Keratinocyte (primary cell): Measurements from ENCODE around the gene MFSD6. TPM values are rescaled to one million over a fixed set of nuclear protein-coding genes. Genes with fewer than 3 reads are reported as not detected.

Source experiments
- DNase-seq: peaks from one replicate; pipeline ENCODE4 v3.0.0-alpha.2; 2011; ENCODE audit warnings: low read depth, missing footprints, low spot score
- FAIRE-seq: peaks from 2 replicates; lab custom pipeline; 2011; peaks lifted over from hg19 to GRCh38; lab: Jason Lieb, UNC
- H2AFZ ChIP-seq: 2 replicates; pipeline ENCODE4 v1.6.0; 2012; ENCODE audit warnings: low read length, control low read depth, inconsistent platforms; ENCODE audit not compliant: control insufficient read depth
- H3K27ac ChIP-seq: 2 replicates; pipeline ENCODE4 v1.5.1; 2011; ENCODE audit warnings: low read length; ENCODE audit not compliant: control insufficient read depth, insufficient read depth
- H3K27me3 ChIP-seq: 3 replicates; pipeline ENCODE4 v1.6.0; 2011; ENCODE audit warnings: low read length; ENCODE audit not compliant: control insufficient read depth, insufficient read depth; ENCODE audit errors: extremely low read depth
- H3K36me3 ChIP-seq, 2 experiments: 2 replicates in 1 of 2; 3 replicates in 1 of 2; pipeline ENCODE4 v1.5.1; 2011; ENCODE audit warnings: low read length in 2 of 2, mild to moderate bottlenecking in 1 of 2; ENCODE audit not compliant: control insufficient read depth in 2 of 2, insufficient read depth in 2 of 2; ENCODE audit errors: extremely low read depth in 1 of 2
- H3K4me1 ChIP-seq: 3 replicates; pipeline ENCODE4 v1.5.1; 2011; ENCODE audit warnings: low read length; ENCODE audit not compliant: control insufficient read depth, insufficient read depth; ENCODE audit errors: extremely low read depth
- H3K4me2 ChIP-seq: 3 replicates; pipeline ENCODE4 v1.6.0; 2011; ENCODE audit warnings: low read depth, low read length; ENCODE audit not compliant: control insufficient read depth, insufficient read depth; ENCODE audit errors: extremely low read depth
- H3K4me3 ChIP-seq, 3 experiments: fragments of 200-600 bp in 1 of 3; sonication (generic) in 1 of 3; 2 replicates in 2 of 3; 3 replicates in 1 of 3; pipeline ENCODE4 v1.5.1; 2011 to 2016; ENCODE audit warnings: low read length in 3 of 3, mild to moderate bottlenecking in 3 of 3, control low read depth in 2 of 3, inconsistent platforms in 1 of 3, low read depth in 1 of 3, mixed read lengths in 1 of 3, mixed run types in 1 of 3, moderate library complexity in 1 of 3; ENCODE audit not compliant: control insufficient read depth in 2 of 3, insufficient read depth in 2 of 3; ENCODE audit errors: extremely low read depth in 1 of 3
- H3K79me2 ChIP-seq: 2 replicates; pipeline ENCODE4 v1.6.0; 2012; ENCODE audit warnings: low read length; ENCODE audit not compliant: control insufficient read depth, insufficient read depth
- H3K9ac ChIP-seq: 3 replicates; pipeline ENCODE4 v1.6.0; 2011; ENCODE audit warnings: low read length; ENCODE audit not compliant: control insufficient read depth, insufficient read depth; ENCODE audit errors: extremely low read depth
- H3K9me1 ChIP-seq: 3 replicates; pipeline ENCODE4 v1.6.0; 2011; ENCODE audit warnings: low read length; ENCODE audit not compliant: control insufficient read depth, insufficient read depth; ENCODE audit errors: extremely low read depth
- H3K9me3 ChIP-seq: 2 replicates; pipeline ENCODE4 v1.5.1; 2012; ENCODE audit warnings: low read depth, low read length; ENCODE audit not compliant: control insufficient read depth
- H4K20me1 ChIP-seq: 3 replicates; pipeline ENCODE4 v1.6.0; 2011; ENCODE audit warnings: low read length; ENCODE audit not compliant: control insufficient read depth, insufficient read depth; ENCODE audit errors: extremely low read depth
- CTCF ChIP-seq, 3 experiments: IDR thresholded peaks in 1 of 3; conservative IDR thresholded peaks in 1 of 3; optimal IDR thresholded peaks in 1 of 3; 2 replicates in 2 of 3; 3 replicates in 1 of 3; pipeline versions ENCODE3 to v1.5.1; 2011; ENCODE audit warnings: low read length in 3 of 3, mild to moderate bottlenecking in 3 of 3, moderate library complexity in 2 of 3, control low read depth in 1 of 3, inconsistent platforms in 1 of 3; ENCODE audit not compliant: insufficient read depth in 2 of 3; ENCODE audit errors: extremely low read depth in 1 of 3
- EZH2 ChIP-seq: IDR thresholded peaks from one replicate; pipeline ENCODE4 v1.6.1; 2012; ENCODE audit warnings: inconsistent platforms, mild to moderate bottlenecking, low read length, moderate library complexity
- dilution Hi-C: fragments of 300-500 bp; cut with MboI; formaldehyde crosslinking; loops from one replicate; pipeline ENCODE4 v1.7.0; 2020; ENCODE audit warnings: low sequenced_read_pairs; ENCODE audit not compliant: extremely low pct_ligation_motif_present
- polyA plus RNA-seq, 5 experiments: library from polyadenylated mRNA; depleted of rRNA in 3 of 5; stranded (reverse) in 3 of 5; stranded (forward) in 1 of 5; unstranded in 1 of 5; fragments of >200 nt; gene quantifications; 1 replicate in 1 of 5; 2 replicates in 3 of 5; 3 replicates in 1 of 5; pipeline versions ENCODE4 v1.2.1 to v1.2.3, GENCODE V29; 2011 to 2012; ENCODE audit warnings: missing spikeins in 2 of 5, low read depth in 1 of 5, low replicate concordance in 1 of 5

Gene MFSD6
- polyA plus RNA-seq, 1 donor (not counting 4 experiments of a cell fraction or from before 2014, with no cell fraction given): 11.0 TPM

GRCh38 chr2:190387422-190387821, 20.7 kb upstream of the MFSD6 start:
- H3K4me3 ChIP-seq: no peak overlapping the region
- TF ChIP-seq EZH2 (no peak), CTCF (optimal IDR thresholded peaks at IDR 0.05 in 1 of 3, IDR thresholded peaks at IDR 0.05 in 1 of 3, conservative IDR thresholded peaks at IDR 0.05 in 1 of 3; ENCODE audit: extremely low read depth in 1 of 3, insufficient read depth in 2 of 3, low read length in 3 of 3) (no peak)
- DNase-seq (no peak), FAIRE-seq (no peak)
- dilution Hi-C loops: no loop called here
- H4K20me1 ChIP-seq: no peaks in the 10 kb centered on the region
- no peak overlapping the region for H3K9ac ChIP-seq
- H3K9me3 ChIP-seq: no peaks in the 10 kb centered on the region
- H3K27me3 ChIP-seq: no peaks in the 10 kb centered on the region
- no peaks in the 10 kb centered on the region for H3K9me1 ChIP-seq
- no peaks in the 10 kb centered on the region for H3K4me1 ChIP-seq
- no peaks in the 10 kb centered on the region for H3K36me3 ChIP-seq
- H3K27ac ChIP-seq: no peak overlapping the region
- no peak overlapping the region for H3K4me2 ChIP-seq
- no peaks in the 10 kb centered on the region for H3K79me2 ChIP-seq
- H2AFZ ChIP-seq: no peak overlapping the region

GRCh38 chr2:190396271-190396670, 11.9 kb upstream of the MFSD6 start:
- FAIRE-seq: no peak
- no peaks in the 10 kb centered on the region for H3K27me3 ChIP-seq

More at GRCh38 chr2:190396271-190396670, 11.9 kb upstream of the MFSD6 start:
- no peaks in the 10 kb centered on the region for H3K79me2 ChIP-seq
- H3K9ac ChIP-seq: no peak overlapping the region
- no peak overlapping the region for H3K27ac ChIP-seq
- H3K9me1 ChIP-seq: no peaks in the 10 kb centered on the region
- dilution Hi-C loops: no loop called here
- no peak for DNase-seq
- no peaks in the 10 kb centered on the region for H3K36me3 ChIP-seq
- H3K4me3 ChIP-seq: no peak overlapping the region
- no peaks in the 10 kb centered on the region for H4K20me1 ChIP-seq
- H2AFZ ChIP-seq: no peak overlapping the region
- TF ChIP-seq EZH2 (no peak), CTCF (optimal IDR thresholded peaks at IDR 0.05 in 1 of 3, IDR thresholded peaks at IDR 0.05 in 1 of 3, conservative IDR thresholded peaks at IDR 0.05 in 1 of 3; ENCODE audit: extremely low read depth in 1 of 3, insufficient read depth in 2 of 3, low read length in 3 of 3) (no peak)
- H3K4me2 ChIP-seq: no peak overlapping the region
- no peaks in the 10 kb centered on the region for H3K4me1 ChIP-seq
- no peaks in the 10 kb centered on the region for H3K9me3 ChIP-seq
